Endothelial cell of umbilical vein (primary cell): ENCODE results near the gene CACNA1F. TPM values are rescaled to one million over a fixed set of nuclear protein-coding genes. Genes with fewer than 3 reads are reported as not detected.

ENCODE experiments used
- BruUV-seq: library from RNA; stranded (reverse); fragments of 400-500 nt; replicated peaks from 2 replicates; lab custom pipeline; 2021; lab: Mats Ljungman, UMichigan
- CTCF ChIA-PET: fragments of 300-600, 350-600 bp; sonication (Branson Sonifier 250); formaldehyde crosslinking; loops from one replicate; lab custom pipeline; 2021; ENCODE audit warnings: antibody characterized with exemption, inconsistent platforms; lab: Charles Lee
- POLR2A ChIA-PET: fragments of 300-600, 350-600 bp; sonication (Branson Sonifier 250); formaldehyde crosslinking; loops from one replicate; lab custom pipeline; 2021; ENCODE audit warnings: antibody characterized with exemption, inconsistent platforms; lab: Charles Lee
- DNase-seq: peaks from one replicate; pipeline ENCODE4 v3.0.0-alpha.2; 2011; ENCODE audit warnings: low read depth, low spot score
- FAIRE-seq: peaks from 2 replicates; lab custom pipeline; 2011; peaks lifted over from hg19 to GRCh38; lab: Jason Lieb, UNC
- H2AFZ ChIP-seq: 2 replicates; pipeline ENCODE4 v1.6.0; 2012; ENCODE audit warnings: low read depth, low read length, control low read depth, inconsistent platforms
- H3K27ac ChIP-seq: 2 replicates; pipeline ENCODE4 v1.5.1; 2011; ENCODE audit warnings: low read depth, mild to moderate bottlenecking, control low read depth, low read length, moderate library complexity; ENCODE audit not compliant: insufficient read depth
- H3K27me3 ChIP-seq, 2 experiments: 2 replicates each; pipeline versions ENCODE4 v1.6.0 to v1.6.1; 2011; ENCODE audit warnings: low read length in 2 of 2, mixed read lengths in 1 of 2; ENCODE audit not compliant: control insufficient read depth in 2 of 2, insufficient read depth in 2 of 2
- H3K36me3 ChIP-seq, 2 experiments: 2 replicates in 1 of 2; 3 replicates in 1 of 2; pipeline ENCODE4 v1.5.1; 2011; ENCODE audit warnings: low read length in 2 of 2, mild to moderate bottlenecking in 1 of 2, moderate library complexity in 1 of 2; ENCODE audit not compliant: control insufficient read depth in 2 of 2, insufficient read depth in 2 of 2; ENCODE audit errors: extremely low read depth in 1 of 2
- H3K4me1 ChIP-seq: 3 replicates; pipeline ENCODE4 v1.5.1; 2011; ENCODE audit warnings: mild to moderate bottlenecking, low read length; ENCODE audit not compliant: control insufficient read depth, insufficient read depth; ENCODE audit errors: extremely low read depth
- H3K4me2 ChIP-seq: 2 replicates; pipeline ENCODE4 v1.6.1; 2011; ENCODE audit warnings: low read length, control low read depth, mixed read lengths; ENCODE audit not compliant: insufficient read depth
- H3K4me3 ChIP-seq, 3 experiments: fragments of 200-600 bp in 1 of 3; sonication (generic), shearing (Covaris generic) in 1 of 3; replicated peaks in 1 of 3; 2 replicates each; pipeline ENCODE4 v1.5.1; 2011 to 2016; ENCODE audit warnings: control low read depth in 3 of 3, low read length in 3 of 3, mild to moderate bottlenecking in 2 of 3, inconsistent platforms in 1 of 3, low read depth in 1 of 3, moderate library complexity in 1 of 3; ENCODE audit not compliant: insufficient read depth in 1 of 3
- H3K79me2 ChIP-seq: 2 replicates; pipeline ENCODE4 v1.6.0; 2012; ENCODE audit warnings: low read length, inconsistent platforms; ENCODE audit not compliant: control insufficient read depth, insufficient read depth
- H3K9ac ChIP-seq: replicated peaks from 2 replicates; pipeline ENCODE3; 2011; ENCODE audit warnings: low read length, control low read depth; ENCODE audit not compliant: insufficient read depth; ENCODE audit errors: extremely low read depth
- H3K9me1 ChIP-seq: replicated peaks from 3 replicates; pipeline ENCODE4 v1.6.0; 2011; ENCODE audit warnings: mild to moderate bottlenecking, low read length; ENCODE audit not compliant: control insufficient read depth, insufficient read depth; ENCODE audit errors: extremely low read depth
- H3K9me3 ChIP-seq: replicated peaks from 2 replicates; pipeline ENCODE4 v1.5.1; 2012; ENCODE audit warnings: low read length, inconsistent platforms; ENCODE audit not compliant: control insufficient read depth, insufficient read depth
- H4K20me1 ChIP-seq: replicated peaks from 2 replicates; pipeline ENCODE3; 2011; ENCODE audit warnings: mild to moderate bottlenecking, low read length; ENCODE audit not compliant: control insufficient read depth, insufficient read depth; ENCODE audit errors: extremely low read depth
- EZH2 ChIP-seq: IDR thresholded peaks from 2 replicates; pipeline ENCODE4 v1.6.1; 2012; ENCODE audit warnings: borderline replicate concordance, low read depth, mild to moderate bottlenecking, moderate library complexity, low read length, inconsistent platforms; ENCODE audit not compliant: severe bottlenecking
- FOS ChIP-seq: IDR thresholded peaks from 2 replicates; pipeline ENCODE4 v1.6.1; 2011; ENCODE audit warnings: mild to moderate bottlenecking, low read length, moderate library complexity, borderline replicate concordance; ENCODE audit not compliant: insufficient read depth
- GATA2 ChIP-seq: IDR thresholded peaks from 2 replicates; pipeline ENCODE4 v1.7.0; 2011; ENCODE audit warnings: low read depth, mild to moderate bottlenecking, moderate library complexity, mixed read lengths, low read length; ENCODE audit not compliant: insufficient read length, insufficient read depth
- JUN ChIP-seq: IDR thresholded peaks from 2 replicates; pipeline ENCODE4 v1.6.1; 2011; ENCODE audit warnings: borderline replicate concordance, low read depth; ENCODE audit not compliant: insufficient read length, insufficient read depth
- MYC ChIP-seq: IDR thresholded peaks from one replicate; pipeline ENCODE4 v1.6.1; 2011; ENCODE audit warnings: mild to moderate bottlenecking, low read depth, low read length
- POLR2A ChIP-seq: IDR thresholded peaks from 2 replicates; pipeline ENCODE4 v1.6.1; 2012; ENCODE audit warnings: low read depth, mild to moderate bottlenecking, control low read depth, low read length
- POLR2AphosphoS5 ChIP-seq: IDR thresholded peaks from 2 replicates; pipeline ENCODE4 v1.6.1; 2012; ENCODE audit warnings: low read depth, mild to moderate bottlenecking, control low read depth, low read length, moderate library complexity; ENCODE audit not compliant: insufficient read depth
- dilution Hi-C: fragments of 300-500 bp; cut with MboI; formaldehyde crosslinking; loops from one replicate; pipeline ENCODE4 v1.15.0; 2019; ENCODE audit warnings: low sequenced_read_pairs; ENCODE audit not compliant: extremely low pct_ligation_motif_present
- intact Hi-C: fragments of 100-400 bp; cut with micrococcal nuclease; formaldehyde crosslinking; loops from one replicate; pipeline ENCODE4 v1.10.0; 2022
- polyA plus RNA-seq, 4 experiments: library from polyadenylated mRNA; depleted of rRNA in 3 of 4; stranded (reverse) in 3 of 4; unstranded in 1 of 4; fragments of >200 nt; gene quantifications; 2 replicates each; pipeline versions ENCODE4 v1.2.1 to v1.2.3, GENCODE V29; 2011 to 2012; ENCODE audit warnings: missing spikeins in 1 of 4
- total RNA-seq: library from RNA; stranded (reverse); gene quantifications from 2 replicates; pipeline ENCODE4 v1.2.3, GENCODE V29; 2021
- TF ChIP-seq, protein P1 (sequence below): IDR thresholded peaks from 2 replicates; pipeline ENCODE4 v1.6.1; 2011; ENCODE audit not compliant: insufficient read depth, insufficient read length
- TF ChIP-seq, protein P2 (sequence below), 2 donors: IDR thresholded peaks; 1 replicate in 1 of 2; 2 replicates in 1 of 2; pipeline ENCODE4 v1.5.1; 2011; ENCODE audit warnings: low read length in 2 of 2, mild to moderate bottlenecking in 2 of 2, moderate library complexity in 2 of 2, control low read depth in 1 of 2, inconsistent platforms in 1 of 2, low read depth in 1 of 2; ENCODE audit not compliant: insufficient read depth in 1 of 2; ENCODE audit errors: extremely low read depth in 1 of 2

Gene CACNA1F
- total and polyA plus RNA-seq, 2 donors (not counting 3 experiments of a cell fraction or from before 2014, with no cell fraction given) = not detected

DNA sequence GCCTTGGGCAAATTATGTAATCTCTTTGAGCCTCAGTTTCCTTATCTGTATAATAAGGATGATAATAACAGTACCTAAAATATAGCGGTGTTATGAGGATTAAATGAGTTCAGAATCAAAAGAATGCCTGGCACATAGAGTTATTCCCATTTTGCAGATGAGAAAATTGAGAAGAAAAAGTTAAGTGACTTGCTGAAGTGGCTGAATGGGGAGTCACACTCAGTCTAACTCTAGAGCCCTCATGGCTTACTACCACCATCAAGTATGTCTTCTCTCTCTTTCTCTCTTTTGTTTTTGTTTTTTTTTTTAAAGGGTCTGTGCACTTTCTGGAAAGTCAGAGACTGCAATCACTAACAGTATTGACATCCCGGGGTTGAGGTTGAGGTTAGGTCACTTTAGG, 615 bp downstream of the CACNA1F start:
- no peak overlapping the region for H3K4me3 ChIP-seq
- intact Hi-C loops = no loop called here
- H3K4me2 ChIP-seq = no peak overlapping the region
- H3K4me1 ChIP-seq = peaks cover 2% of the 10 kb centered on the region
- no peaks in the 10 kb centered on the region for H3K27me3 ChIP-seq
- no peaks in the 10 kb centered on the region for H3K9me1 ChIP-seq
- H2AFZ ChIP-seq = no peak overlapping the region
- CTCF ChIA-PET = no interaction called here
- no peak overlapping the region for H3K9ac ChIP-seq
- no peaks in the 10 kb centered on the region for H3K9me3 ChIP-seq
- no peaks in the 10 kb centered on the region for H4K20me1 ChIP-seq
- dilution Hi-C loops = no loop called here
- no TSS peak for BruUV-seq
- TF ChIP-seq POLR2A (no peak), EZH2 (no peak), JUN (no peak), POLR2AphosphoS5 (no peak), MYC (no peak), GATA2 (no peak), FOS (no peak)
- TF ChIP-seq, protein P1, sequence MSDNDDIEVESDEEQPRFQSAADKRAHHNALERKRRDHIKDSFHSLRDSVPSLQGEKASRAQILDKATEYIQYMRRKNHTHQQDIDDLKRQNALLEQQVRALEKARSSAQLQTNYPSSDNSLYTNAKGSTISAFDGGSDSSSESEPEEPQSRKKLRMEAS = no peak
- TF ChIP-seq, protein P2, sequence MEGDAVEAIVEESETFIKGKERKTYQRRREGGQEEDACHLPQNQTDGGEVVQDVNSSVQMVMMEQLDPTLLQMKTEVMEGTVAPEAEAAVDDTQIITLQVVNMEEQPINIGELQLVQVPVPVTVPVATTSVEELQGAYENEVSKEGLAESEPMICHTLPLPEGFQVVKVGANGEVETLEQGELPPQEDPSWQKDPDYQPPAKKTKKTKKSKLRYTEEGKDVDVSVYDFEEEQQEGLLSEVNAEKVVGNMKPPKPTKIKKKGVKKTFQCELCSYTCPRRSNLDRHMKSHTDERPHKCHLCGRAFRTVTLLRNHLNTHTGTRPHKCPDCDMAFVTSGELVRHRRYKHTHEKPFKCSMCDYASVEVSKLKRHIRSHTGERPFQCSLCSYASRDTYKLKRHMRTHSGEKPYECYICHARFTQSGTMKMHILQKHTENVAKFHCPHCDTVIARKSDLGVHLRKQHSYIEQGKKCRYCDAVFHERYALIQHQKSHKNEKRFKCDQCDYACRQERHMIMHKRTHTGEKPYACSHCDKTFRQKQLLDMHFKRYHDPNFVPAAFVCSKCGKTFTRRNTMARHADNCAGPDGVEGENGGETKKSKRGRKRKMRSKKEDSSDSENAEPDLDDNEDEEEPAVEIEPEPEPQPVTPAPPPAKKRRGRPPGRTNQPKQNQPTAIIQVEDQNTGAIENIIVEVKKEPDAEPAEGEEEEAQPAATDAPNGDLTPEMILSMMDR (IDR thresholded peaks at IDR 0.05; ENCODE audit: extremely low read depth in 1 of 2, insufficient read depth in 1 of 2, low read depth in 1 of 2, low read length in 2 of 2) = no peak
- H3K27ac ChIP-seq = no peak overlapping the region
- H3K36me3 ChIP-seq = no peaks in the 10 kb centered on the region
- H3K79me2 ChIP-seq = no peaks in the 10 kb centered on the region
- POLR2A ChIA-PET = no interaction called here
- no peak for DNase-seq
- FAIRE-seq = no peak
